Lung (tissue), 12 donors: ENCODE measurements around the gene AKAP13. TPM values are rescaled to one million over a fixed set of nuclear protein-coding genes. Genes with fewer than 3 reads are reported as not detected.
A peak's percentile ranks its signal among the peaks of the same experiment; 100 is the strongest.

ENCODE experiments used
- ATAC-seq: fragments of 200-7000 bp; cut with Tn5 transposase; one replicate; pipeline ENCODE4 v1.9.1; 2020; ENCODE audit warnings: moderate number of reproducible peaks; ENCODE audit not compliant: insufficient read depth, low FRiP score
- DNase-seq, 3 donors: peaks; one replicate each; pipeline ENCODE4 v3.0.0-alpha.2; 2013 to 2017
- H3K27ac ChIP-seq, 2 donors: one replicate each; pipeline ENCODE4 v1.5.1; 2013; ENCODE audit warnings: mild to moderate bottlenecking in 2 of 2, moderate library complexity in 2 of 2, control low read depth in 1 of 2, inconsistent platforms in 1 of 2, low read depth in 1 of 2, low read length in 1 of 2
- H3K27me3 ChIP-seq, 3 donors: one replicate each; pipeline ENCODE4 v1.5.1; 2013; ENCODE audit warnings: low read length in 2 of 3; ENCODE audit not compliant: control insufficient read depth in 3 of 3, insufficient read depth in 3 of 3
- H3K36me3 ChIP-seq, 4 donors: one replicate each; pipeline ENCODE4 v1.5.1; 2013; ENCODE audit warnings: low read length in 4 of 4, mild to moderate bottlenecking in 1 of 4, moderate library complexity in 1 of 4; ENCODE audit not compliant: control insufficient read depth in 4 of 4, insufficient read depth in 4 of 4
- H3K4me1 ChIP-seq, 5 donors: one replicate each; pipeline ENCODE4 v1.5.1; 2013; ENCODE audit warnings: low read length in 5 of 5, mild to moderate bottlenecking in 2 of 5, moderate library complexity in 1 of 5; ENCODE audit not compliant: control insufficient read depth in 5 of 5, insufficient read depth in 5 of 5
- H3K4me3 ChIP-seq: one replicate; pipeline ENCODE4 v1.5.1; 2013; ENCODE audit warnings: mild to moderate bottlenecking, control low read depth, moderate library complexity
- H3K9ac ChIP-seq, 2 donors: one replicate each; pipeline ENCODE4 v1.5.1; 2013; ENCODE audit warnings: low read length in 2 of 2, control low read depth in 1 of 2; ENCODE audit not compliant: insufficient read depth in 1 of 2
- H3K9me3 ChIP-seq, 4 donors: one replicate each; pipeline ENCODE4 v1.5.1; 2013; ENCODE audit warnings: low read length in 3 of 4, mild to moderate bottlenecking in 1 of 4, moderate library complexity in 1 of 4; ENCODE audit not compliant: control insufficient read depth in 4 of 4, insufficient read depth in 3 of 4
- CTCF ChIP-seq: IDR thresholded peaks from 2 replicates; pipeline ENCODE4 v1.5.1; 2012; ENCODE audit warnings: mild to moderate bottlenecking; ENCODE audit errors: control extremely low read depth, extremely low read depth
- WGBS, 2 donors: extraction: QIAGEN DNeasy Blood & Tissue Kit; methylation state at CpG; one replicate each; pipeline ENCODE4 v1.1.7; 2013; 5-methylcytosine and 5-hydroxymethylcytosine counted together
- polyA plus RNA-seq, 2 donors: library from polyadenylated mRNA; stranded (reverse); fragments of 200-250 nt; gene quantifications; one replicate each; pipeline ENCODE4 v1.2.1, GENCODE V29; 2013
- total RNA-seq, 2 donors: library from RNA; depleted of rRNA in 1 of 2; stranded (reverse); fragments of >200 nt in 1 of 2; gene quantifications; one replicate each; pipeline ENCODE4 v1.2.1, GENCODE V29; 2014 to 2021
- donor health status: control.
- donor health status: control.
- donor health status: Bipolar disorder and iron deficiency.
- donor health status: healthy.
- donor health status: DM: yes; HTN: yes; CAD: no.

The AKAP13 gene
- total and polyA plus RNA-seq, 4 donors = 102 to 1,115 (median 259) TPM

- Histone ChIP-seq H3K9me3 (no peaks in the 10 kb centered on the region), H3K4me1 (peaks cover 0 to 32% (median 11%) of the 10 kb centered on the region in 5 donors), H3K36me3 (peaks cover 20 to 30% (median 22%) of the 10 kb centered on the region in 4 donors), H3K4me3 (no peak overlapping the region), H3K27ac (peak overlapping the region in 1 of 2 donors; percentile 72), H3K27me3 (no peaks in the 10 kb centered on the region), H3K9ac (no peak overlapping the region)
- ATAC-seq = no peak
- TF ChIP-seq CTCF = no peak
- 15 to 44% methylated on average over 2 of the region's 2 CpGs for WGBS, 2 donors
- no peak for DNase-seq
These were observed 312.9 kb downstream of the AKAP13 start for GRCh38 chr15:85693277-85693676.

GRCh38 chr15:85694091-85694490 lies 313.7 kb downstream of the AKAP13 start:
- Histone ChIP-seq H3K27ac (peak overlapping the region in 1 of 2 donors; percentile 72), H3K4me1 (peaks cover 0 to 24% (median 11%) of the 10 kb centered on the region in 5 donors), H3K9me3 (no peaks in the 10 kb centered on the region), H3K36me3 (peaks cover 20 to 30% (median 22%) of the 10 kb centered on the region in 4 donors), H3K4me3 (no peak overlapping the region), H3K9ac (no peak overlapping the region), H3K27me3 (no peaks in the 10 kb centered on the region)
- no peak for TF ChIP-seq CTCF
- no peak for DNase-seq
- WGBS, 2 donors = 53 to 85% methylated on average over 4 of the region's 4 CpGs
- no peak for ATAC-seq

GRCh38 chr15:85700767-85701166 lies 320.4 kb downstream of the AKAP13 start:
- DNase-seq = no peak
- no peak for ATAC-seq
- H3K36me3 ChIP-seq = peaks cover 4 to 16% (median 6%) of the 10 kb centered on the region in 4 donors
- H3K9me3 ChIP-seq = no peaks in the 10 kb centered on the region
- 82 to 87% methylated on average over 3 of the region's 3 CpGs for WGBS, 2 donors
- H3K27ac ChIP-seq = no peak overlapping the region
- H3K4me3 ChIP-seq = no peak overlapping the region
- no peak overlapping the region for H3K9ac ChIP-seq
- H3K4me1 ChIP-seq = peaks cover 0 to 30% (median 18%) of the 10 kb centered on the region in 5 donors
- no peak for TF ChIP-seq CTCF
- H3K27me3 ChIP-seq = no peaks in the 10 kb centered on the region
